ENCODE results near the gene OR5K1. TPM values are rescaled to one million over a fixed set of nuclear protein-coding genes. Genes with fewer than 3 reads are reported as not detected.

The OR5K1 gene
- total RNA-seq, 1 experiment from 2014 or later, result not detected

- Histone ChIP-seq H3K4me1 (ENCODE audit: control insufficient read depth, insufficient read depth, low read length) (no peaks in the 10 kb centered on the region), H3K27ac (ENCODE audit: low read length) (no peak overlapping the region), H3K9me3 (ENCODE audit: control insufficient read depth, insufficient read depth, low read depth, low read length) (0 out of 2 replicates have a peak, but pooled peaks cover 6% of the 10 kb centered on the region), H3K36me3 (ENCODE audit: control insufficient read depth, insufficient read depth, low read length) (no peaks in the 10 kb centered on the region), H3K4me3 (ENCODE audit: low read depth in 2 of 2, low read length in 2 of 2) (no peak overlapping the region), H3K27me3 (ENCODE audit: control insufficient read depth, insufficient read depth, low read length) (no peaks in the 10 kb centered on the region)
- intact Hi-C loops (cut with micrococcal nuclease; ENCODE audit: unreplicated experiment), result no loop called here
- no TSS peak for BruUV-seq (replicated peaks)
- ChIA-PET CTCF (no interaction called here), POLR2A (no interaction called here)
- DNase-seq (ENCODE audit: low read depth, low spot score) (no peak), ATAC-seq (no peak)
- TF ChIP-seq SIN3A (IDR thresholded peaks at IDR 0.05; ENCODE audit: borderline replicate concordance, insufficient read depth, low read depth, low read length), result no peak
- no peak for TF ChIP-seq CTCF (IDR thresholded peaks at IDR 0.05)
- no peak for TF ChIP-seq TCF7L2 (IDR thresholded peaks at IDR 0.05; ENCODE audit: low read depth, low read length)
- TF ChIP-seq POLR2AphosphoS5 (IDR thresholded peaks at IDR 0.05; ENCODE audit: low read depth, low read length), result no peak
- in situ Hi-C loops (cut with HindIII; ENCODE audit: low pct_unique_long_range_greater_than_20kb, low sequenced_read_pairs), result no loop called here
Observed at GRCh38 chr3:98433764-98434163, 29.2 kb upstream of the OR5K1 start.

DNA sequence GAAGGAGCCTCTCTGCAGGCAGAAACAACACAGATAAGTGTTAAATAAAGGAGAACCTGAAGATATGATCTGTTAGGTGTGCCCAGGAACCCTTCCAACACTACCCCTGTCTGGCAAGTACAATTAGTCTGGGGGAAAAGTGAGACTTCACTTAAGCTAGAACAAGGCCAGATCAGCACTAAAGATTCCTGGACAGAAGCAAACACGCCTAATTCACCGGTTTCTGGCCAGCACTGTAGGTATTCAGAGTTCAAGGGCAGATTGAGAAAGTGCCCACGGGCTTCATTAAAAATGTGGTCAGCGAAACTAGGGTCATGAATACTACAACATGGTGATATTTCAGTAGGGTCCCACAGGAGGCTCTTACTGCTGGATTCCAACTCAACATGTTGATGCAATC lies 28.6 kb upstream of the OR5K1 start:
- Histone ChIP-seq H3K36me3 (ENCODE audit: control insufficient read depth, insufficient read depth, low read length) (no peaks in the 10 kb centered on the region), H3K27me3 (ENCODE audit: control insufficient read depth, insufficient read depth, low read length) (no peaks in the 10 kb centered on the region), H3K4me3 (ENCODE audit: low read depth in 2 of 2, low read length in 2 of 2) (no peak overlapping the region), H3K9me3 (ENCODE audit: control insufficient read depth, insufficient read depth, low read depth, low read length) (0 out of 2 replicates have a peak, but pooled peaks cover 6% of the 10 kb centered on the region), H3K27ac (ENCODE audit: low read length) (no peak overlapping the region), H3K4me1 (ENCODE audit: control insufficient read depth, insufficient read depth, low read length) (no peaks in the 10 kb centered on the region)
- BruUV-seq (replicated peaks), result no TSS peak
- ChIA-PET CTCF (no interaction called here), POLR2A (no interaction called here)
- intact Hi-C loops (cut with micrococcal nuclease; ENCODE audit: unreplicated experiment), result no loop called here
- DNase-seq (ENCODE audit: low read depth, low spot score), result no peak
- no peak for ATAC-seq
- no peak for TF ChIP-seq SIN3A (IDR thresholded peaks at IDR 0.05; ENCODE audit: borderline replicate concordance, insufficient read depth, low read depth, low read length)
- no peak for TF ChIP-seq CTCF (IDR thresholded peaks at IDR 0.05)
- TF ChIP-seq REST (IDR thresholded peaks at IDR 0.05; ENCODE audit: insufficient read depth in 1 of 2, low read depth in 2 of 2, low read length in 1 of 2), result no peak
- no peak for TF ChIP-seq POLR2AphosphoS5 (IDR thresholded peaks at IDR 0.05; ENCODE audit: low read depth, low read length)
- no peak for TF ChIP-seq TCF7L2 (IDR thresholded peaks at IDR 0.05; ENCODE audit: low read depth, low read length)
- in situ Hi-C loops (cut with HindIII; ENCODE audit: low pct_unique_long_range_greater_than_20kb, low sequenced_read_pairs), result no loop called here

Measured in Panc1 (cell line).